HG02610 (cell line): ENCODE results near the gene DAZAP1.
"Not testable (repeated sequence)": the region's sequence is repeated elsewhere in the genome, so short reads cannot be mapped to it uniquely, and the experiment has no call there.

ENCODE experiments used
- ATAC-seq: cut with Tn5 transposase; IDR thresholded peaks from one replicate; pipeline ENCODE4 v1.9.1; 2021; ENCODE audit warnings: mild to moderate bottlenecking, moderate library complexity; ENCODE audit not compliant: unreplicated experiment

DAZAP1 gene

DNA sequence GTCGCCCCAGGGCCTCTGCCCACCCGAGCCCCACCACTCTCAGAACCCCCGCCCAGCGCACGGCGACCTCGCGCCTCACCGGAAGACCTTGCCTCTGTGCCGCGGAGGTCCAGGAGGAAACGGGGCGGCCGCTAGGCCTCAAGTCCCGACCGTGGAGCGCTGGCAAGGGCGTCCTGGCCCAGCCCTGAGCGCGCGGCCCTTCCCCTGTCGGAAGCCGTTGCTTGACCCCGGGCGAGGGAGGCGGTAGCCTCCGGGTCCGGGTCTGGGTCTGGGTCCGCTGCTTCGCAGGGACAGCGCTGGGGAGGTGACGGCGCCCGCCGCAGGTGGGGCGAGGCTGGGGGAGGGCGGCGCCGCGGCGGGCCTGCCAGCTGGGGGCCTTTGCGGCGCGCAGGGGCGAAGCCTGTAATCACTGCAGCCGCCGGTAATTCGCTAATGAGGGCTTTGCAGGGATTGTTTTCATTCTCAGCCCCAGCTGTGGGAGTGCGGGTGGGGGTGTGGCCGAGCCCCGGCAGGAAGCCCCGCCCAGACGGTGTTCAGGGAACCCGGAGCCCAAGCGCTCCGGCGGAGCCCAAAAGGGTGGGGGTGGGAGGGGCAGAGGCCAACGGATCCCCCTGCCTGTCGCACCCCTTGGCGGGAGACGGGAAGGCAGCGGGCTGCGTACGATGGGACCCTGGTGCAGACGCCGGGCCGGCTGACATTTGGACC lies 63.1 kb downstream of the DAZAP1 start:
- no peak for ATAC-seq

DNA sequence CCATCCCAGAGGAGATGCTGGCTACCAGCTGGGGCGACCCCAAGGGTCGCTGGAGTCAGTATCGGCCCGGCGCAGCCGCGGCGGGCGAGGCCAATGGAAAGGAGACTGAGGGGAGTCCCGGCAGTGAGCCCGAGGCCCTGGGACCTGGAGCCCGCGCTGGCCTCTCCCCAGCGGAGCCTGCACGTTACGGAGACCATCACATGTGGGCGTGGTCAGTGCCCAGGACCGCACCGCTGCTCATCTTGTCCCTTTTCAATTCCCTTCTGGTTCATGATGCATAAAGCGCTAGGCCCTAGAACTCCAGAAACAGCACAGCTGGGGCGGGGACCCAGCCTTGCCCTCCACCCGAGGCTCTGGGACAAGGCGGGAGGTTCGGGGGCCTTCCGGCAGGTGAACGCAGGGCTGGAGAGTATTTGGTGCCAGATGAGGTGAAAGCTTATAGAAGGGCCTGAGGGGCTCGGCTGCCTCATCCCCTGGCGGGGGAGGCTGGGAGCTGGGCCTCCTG lies 63.7 kb downstream of the DAZAP1 start:
- no peak for ATAC-seq

DNA sequence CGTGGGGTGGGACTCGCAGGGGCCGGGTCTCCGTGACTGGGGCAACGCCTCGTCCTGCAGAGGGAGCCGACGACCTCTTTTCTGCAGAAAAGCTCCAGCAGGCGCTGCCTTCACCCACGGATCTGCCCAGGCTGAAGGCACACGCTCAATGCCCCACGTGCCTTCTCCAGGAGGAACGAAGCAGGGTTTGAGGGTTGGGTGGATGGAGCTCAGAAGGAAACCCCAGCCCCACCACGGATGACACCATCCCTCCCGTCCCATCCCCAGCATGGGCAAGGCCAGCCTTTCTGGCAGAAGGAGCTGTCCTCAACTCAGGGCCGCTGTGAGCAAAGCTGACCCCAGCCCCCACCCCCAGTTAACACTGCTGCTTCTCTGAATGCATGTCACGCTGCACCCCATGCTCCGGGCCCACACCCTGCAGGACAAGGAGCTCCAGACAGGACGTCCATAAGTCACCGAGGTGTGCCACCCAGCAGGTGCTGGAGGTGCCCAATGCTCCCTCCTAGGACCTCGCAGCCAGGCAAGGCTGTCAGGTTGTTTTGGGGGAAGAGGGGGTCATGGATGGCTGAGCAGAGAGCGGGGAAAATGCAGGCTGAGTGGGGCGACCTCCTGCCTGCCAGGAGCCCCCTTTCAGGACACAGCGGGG lies 64.3 kb downstream of the DAZAP1 start:
- no peak for ATAC-seq

DNA sequence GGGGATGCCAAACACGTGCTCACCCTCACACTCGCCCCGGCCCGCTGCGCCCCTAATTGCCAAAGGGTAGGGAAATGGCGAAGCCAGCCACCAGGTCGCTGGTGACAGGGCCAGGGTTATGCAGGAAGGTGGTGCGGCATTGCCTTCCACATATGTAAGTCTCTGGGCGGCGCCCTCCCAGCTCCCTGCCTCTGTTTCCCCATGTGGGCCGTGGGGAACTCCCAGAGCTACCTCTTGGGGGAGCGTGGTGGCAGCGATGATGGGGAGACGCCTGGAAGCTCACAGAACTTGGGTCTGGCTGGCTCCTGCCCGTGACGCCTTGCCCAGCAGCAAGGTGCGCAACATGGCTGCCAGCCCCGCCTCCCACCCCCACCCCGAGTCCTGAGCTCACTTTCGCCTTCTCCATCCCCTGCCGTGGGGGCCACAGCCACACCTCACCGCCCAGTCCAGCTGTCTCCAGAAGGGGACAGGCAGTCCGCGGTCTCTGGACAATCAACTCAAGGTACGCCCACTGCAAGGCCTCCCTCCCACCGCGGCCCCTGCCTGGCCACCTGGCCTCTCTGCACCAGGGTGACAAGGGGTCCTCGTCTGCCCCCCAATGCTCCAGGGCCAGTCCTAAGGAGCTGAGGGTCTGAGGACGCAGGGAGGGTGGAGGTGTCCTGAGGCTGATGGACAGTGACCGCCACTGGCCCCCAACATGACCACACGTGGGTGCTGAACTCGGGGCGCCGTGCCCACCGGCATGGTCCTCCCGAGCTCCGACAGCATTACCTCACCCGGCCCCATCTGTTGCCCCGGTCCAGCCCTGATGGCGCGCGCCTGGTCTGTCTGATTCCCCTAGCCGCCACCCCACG lies 65.1 kb downstream of the DAZAP1 start:
- ATAC-seq = no peak

DNA sequence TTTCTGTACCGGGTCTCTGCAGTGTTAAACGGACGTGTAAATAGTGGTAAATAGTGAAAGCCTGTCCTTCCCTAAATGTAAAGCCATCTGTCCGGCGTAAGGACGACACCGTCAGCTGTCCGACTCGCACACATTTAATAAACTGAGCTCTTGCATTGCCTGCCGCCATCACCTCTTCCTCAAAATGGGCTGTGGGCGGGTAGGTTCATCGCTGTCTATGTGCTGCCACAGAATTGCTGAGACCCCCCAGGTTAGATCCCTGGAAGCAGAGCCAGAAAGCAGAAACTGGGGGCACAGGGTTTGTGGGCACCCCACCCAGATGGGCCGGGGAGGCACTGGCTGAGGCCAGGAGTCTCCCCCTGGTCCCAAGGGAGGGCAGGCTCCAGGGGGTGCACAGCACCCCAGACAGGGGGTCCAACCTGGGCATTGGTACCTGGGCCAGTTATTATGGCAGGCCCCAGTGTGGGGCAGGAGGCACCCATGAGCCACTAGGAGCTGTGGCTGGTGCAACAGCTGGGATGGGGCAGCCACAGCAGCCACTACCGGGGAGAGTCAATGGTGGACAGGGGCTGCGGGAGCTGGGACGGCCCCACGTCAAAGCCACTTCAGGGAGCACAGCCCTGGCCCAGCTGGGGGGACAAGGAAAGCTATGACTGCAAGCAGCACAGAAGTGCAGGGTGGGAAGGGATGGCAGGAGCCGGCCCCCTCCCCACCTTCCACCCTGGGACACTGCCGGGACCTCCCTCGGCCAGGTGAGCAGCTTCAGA lies 65.9 kb downstream of the DAZAP1 start:
- ATAC-seq = no peak

DNA sequence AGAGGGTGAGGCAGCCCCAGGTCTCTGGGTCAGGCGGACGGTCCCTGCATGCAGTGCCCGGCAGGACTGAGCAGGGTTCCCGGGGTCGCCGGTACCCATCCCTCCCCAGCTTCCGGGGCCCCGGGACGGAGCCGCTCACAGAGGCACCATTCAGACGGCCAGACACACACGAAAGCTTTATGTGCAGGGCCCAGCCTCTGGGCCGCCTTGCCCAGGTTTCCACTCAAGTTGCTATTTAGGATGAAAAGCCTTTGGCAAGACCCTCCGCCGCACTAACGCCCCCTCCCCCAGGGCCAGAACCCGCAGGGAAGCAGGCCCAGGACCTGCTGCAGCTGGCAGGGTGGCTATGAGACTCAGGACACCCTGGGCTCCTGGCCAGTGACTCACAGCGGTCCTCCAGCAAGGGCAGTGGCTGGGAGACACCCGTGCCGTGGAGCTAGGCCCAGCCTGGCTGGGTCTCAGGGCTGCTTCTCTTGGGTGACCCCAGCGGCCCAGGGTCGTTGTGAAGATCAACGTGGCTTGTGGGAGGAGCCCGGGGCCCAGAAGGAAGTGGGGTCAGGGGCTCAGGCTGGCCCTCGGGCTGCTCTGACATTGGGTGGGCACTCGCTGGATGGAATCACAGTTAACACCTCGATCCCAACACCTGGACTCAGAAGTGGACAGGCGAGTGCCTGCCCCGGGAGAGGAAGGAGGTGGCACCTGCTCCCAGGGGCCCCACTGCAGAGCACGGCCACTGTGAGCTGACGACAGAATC lies 66.8 kb downstream of the DAZAP1 start:
- ATAC-seq = no peak

DNA sequence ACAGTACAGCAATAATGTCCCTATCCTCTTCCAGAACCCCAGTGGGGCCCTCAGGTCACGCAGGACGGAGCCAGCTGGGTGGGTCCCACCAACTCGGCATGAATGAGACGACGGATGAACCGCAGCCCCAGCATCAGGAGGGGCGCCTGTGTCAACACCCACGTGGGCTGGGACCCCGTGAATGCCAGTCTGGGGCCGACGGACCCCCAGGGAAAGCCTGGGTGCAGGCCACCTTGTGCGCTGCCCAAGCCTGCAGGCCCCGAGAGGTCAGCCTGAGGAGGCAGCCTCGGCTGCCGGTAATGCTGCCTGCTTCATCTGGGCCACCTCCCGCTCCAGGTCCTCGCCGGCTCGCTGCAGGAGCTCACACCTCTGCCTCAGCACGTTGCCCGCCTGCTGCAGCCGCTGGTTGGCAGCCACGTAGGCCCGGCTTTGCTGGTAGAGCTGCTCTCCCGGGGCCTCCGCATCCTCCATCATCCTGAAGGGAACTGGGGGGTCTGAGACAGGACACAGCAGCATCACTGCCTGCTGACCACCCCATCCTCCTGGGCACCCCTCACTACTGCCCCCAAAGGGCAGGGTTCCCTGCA lies 67.5 kb downstream of the DAZAP1 start:
- no peak for ATAC-seq

DNA sequence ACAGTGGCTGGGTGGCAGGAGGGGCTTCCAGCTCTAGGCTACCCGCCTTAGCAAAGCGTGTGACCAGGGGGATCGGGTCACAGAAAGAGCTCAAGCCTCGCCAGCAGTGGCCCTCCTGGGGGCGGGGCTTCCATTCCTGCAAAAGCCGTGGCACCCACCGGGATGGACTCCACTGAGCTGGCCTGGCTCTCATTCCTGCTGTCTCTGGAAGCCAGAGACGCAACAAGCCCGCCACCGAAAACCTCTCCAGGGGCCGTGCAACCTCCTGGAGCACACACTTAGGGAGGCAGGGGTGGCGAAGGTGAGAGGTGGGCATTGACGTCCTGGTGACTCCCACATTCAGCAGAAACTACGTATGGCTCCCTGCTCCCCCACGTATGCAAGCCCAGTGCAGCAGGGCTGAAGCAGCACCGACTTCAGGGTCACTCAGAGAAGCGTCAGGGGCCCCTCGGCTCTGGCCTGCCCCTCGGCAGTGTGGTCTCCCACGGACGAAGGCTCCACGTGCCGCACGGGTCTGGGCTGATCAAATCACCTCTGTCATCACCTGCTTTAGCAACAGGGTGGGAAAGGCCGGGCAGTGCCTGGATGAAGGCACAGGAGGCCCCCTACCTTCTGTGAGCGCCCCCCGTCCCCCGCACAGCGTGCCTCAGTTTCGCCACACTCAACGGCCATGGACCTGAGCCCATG lies 68.5 kb downstream of the DAZAP1 start:
- no peak for ATAC-seq

DNA sequence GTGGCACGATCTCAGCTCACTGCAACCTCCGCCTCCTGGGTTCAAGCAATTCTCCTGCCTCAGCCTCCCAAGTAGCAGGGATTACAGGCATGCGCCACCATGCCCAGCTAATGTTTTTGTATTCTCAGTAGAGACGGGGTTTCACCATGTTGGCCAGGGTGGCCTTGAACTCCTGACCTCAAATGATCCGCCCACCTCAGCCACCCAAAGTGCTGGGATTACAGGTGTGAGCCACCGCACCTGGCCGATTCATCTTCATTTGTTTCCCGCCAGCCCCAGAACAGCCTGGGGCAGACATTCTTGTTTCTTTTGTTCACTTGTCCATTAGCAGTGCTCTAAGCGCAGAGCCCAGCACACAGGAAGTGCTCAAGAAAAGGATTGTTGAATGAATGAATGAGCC lies 69.7 kb downstream of the DAZAP1 start:
- ATAC-seq = not testable (repeated sequence)

DNA sequence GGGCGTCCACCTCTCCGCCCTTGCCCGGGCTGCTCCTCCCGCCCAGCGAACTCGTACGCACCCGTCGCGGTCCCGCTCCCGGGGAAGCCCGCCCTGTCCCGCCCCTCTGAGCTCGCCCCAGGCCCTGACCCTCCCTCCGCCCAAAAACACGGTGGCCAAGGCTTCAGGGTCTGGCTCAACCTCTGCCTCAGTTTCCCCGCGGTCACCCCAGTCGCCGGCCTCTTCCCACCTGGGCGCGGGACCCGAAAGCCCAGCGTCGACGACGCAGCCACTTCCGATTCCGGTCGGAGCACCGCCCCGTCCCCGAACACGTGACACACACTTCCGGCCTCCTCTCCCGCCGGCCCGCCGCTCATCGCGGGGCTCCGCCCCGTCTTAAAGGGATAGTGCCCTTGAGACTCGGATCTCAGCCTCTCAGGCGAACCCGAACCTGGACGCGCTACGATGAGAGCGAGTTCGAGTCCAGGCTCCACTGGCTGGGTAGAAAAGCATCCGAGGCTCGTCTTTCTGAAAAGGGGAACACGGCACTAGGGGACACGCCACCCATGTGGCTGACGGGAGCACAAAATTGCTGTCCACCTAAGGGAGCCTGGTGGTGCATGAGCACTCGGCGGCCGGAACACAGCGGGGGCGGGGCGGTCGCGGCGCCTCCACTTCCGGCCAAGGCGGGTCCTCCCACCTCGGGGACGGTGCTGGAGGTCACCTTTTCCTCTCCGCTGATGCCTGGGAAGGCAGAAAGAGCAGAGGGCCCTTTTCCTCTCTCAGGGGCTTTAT lies 71.7 kb downstream of the DAZAP1 start, which contains the start of gene C19orf25:
Gene C19orf25, minus strand, starts transcription at position 282 of the 774 bp plus-strand sequence. CDS start 312 bp downstream, outside the sequence.
- ATAC-seq = peak; percentile 77

DNA sequence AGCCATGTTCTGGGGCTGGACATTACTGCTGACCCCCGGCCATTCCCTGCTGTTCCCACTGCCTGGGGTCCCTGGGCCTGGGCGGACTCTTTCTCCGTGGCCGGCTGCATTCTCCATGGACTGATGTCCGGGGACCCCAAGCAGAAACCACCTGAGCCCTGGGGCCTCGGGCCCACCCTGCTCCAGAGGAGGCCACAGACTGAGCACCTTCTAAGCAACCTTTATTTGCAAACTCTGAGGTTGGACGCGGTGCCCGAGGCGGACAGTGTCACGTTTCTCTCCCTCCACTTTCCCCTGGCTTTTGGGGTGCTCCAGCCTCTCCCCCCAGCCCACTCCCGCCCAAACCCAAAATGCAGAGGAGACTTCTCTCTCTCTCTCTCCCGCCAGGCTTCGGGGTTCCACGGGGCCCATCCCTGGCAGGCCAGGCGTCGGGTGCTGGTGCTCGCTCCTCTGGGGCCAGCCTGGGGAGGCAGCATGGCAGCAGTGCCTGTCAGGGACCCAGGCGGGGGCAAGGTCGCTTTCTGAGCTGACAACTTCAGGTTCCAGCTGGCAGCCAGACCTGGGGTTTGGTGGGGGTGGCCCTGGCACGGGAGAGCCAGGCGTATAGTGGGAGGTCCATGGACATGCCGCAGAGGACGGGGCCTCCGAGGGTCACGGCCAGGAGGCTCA lies 74.0 kb downstream of the DAZAP1 start:
- ATAC-seq = no peak

DNA sequence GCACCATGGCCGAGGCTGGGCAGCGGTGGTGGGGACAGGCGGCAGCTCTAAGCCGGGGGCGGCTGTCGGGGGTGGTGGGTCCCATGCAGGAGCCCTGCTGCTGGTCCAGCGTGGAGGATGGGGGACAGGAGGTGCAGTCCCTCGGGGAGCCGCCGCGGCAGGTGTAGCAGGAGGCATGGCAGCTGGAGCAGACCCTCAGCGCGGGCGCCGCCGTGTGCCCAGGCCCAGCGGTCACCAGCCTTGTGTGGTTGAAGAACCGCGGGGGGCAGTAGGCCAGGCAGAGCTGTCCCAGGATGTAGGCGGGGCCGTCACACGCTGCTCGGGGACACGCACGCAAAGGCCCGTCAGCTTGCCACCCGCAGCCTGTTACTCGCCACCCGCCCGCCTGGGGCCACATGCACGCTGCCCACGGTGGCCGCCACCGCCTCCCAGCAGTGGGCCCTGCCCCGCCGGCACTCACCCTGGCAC lies 74.5 kb downstream of the DAZAP1 start:
- ATAC-seq = no peak

DNA sequence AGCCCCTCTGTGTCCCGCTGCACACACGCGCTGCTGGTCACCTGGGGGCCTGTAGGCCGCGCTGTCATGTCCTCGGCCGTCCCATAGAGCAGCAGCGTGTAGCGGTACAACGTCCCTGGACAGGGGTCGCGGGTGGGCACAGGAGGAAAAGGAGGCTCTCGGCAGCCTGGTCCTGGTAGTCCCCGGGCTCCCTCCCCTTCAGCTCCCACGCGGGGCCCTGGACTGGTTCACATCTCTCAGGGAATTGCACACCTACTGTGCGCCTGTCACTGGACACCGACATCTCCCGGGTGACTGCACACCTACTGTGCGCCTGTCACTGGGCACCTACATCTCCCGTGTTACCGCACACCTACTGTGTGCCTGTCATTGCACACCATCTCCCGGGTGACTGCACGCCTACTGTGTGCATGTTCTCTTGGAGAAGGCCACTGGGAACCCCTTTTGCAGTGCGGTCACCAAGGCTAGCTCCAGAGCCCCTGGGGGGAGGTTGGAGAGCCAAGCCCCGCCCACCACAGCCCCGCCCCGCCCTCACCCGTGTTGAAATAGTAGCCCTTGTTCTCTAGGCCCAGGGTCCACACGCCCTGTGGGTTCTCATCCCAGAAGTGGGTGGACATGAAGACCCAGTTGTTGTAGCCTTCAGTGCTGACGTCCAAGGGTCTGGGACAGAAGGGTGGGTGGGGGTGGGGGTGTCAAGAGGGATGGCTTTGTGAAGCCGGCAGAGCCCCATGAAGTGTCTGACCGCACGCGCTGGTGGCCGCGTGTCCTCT lies 75.2 kb downstream of the DAZAP1 start:
- ATAC-seq = no peak

DNA sequence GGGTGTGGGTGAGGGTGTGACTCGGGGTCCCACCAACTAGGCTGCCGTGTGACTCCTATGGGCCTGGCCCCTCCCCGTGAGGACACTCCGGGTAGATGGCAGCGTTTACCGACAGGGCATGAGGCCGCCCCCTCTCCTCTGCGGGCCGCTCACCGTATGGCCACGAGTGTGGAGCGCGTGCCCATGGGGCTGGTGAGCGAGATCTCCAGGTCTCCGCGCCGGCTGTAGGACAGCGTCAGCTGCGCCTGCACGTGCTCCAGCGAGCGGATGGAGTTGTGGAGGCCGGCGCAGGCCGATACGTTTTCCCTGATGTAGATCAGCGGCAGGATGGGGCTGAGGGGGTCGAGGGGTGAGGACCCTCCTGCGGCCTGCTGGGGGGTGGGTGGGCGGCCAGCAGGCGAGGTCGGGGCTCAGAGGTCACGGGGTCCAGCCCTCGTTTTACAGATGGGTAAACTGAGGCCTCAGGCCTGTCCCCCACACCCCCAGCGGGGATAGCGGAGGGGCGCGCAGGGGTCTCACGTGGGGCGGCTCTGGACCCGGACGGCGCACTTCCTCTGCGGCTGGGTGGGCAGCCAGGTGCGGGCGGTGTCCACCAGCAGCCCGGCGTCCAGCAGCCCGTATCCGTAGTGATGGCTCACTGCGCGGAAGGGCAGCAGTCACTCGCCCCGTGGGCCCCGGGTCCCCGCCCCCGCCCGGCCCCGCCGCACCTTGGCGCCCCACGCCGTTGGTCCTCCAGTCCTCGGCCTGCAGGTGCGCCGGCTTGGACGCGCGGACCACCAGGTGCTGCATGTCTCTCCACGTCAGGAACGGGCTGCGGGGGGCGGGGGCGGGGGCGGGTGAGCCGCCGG lies 76.0 kb downstream of the DAZAP1 start:
- no peak for ATAC-seq

DNA sequence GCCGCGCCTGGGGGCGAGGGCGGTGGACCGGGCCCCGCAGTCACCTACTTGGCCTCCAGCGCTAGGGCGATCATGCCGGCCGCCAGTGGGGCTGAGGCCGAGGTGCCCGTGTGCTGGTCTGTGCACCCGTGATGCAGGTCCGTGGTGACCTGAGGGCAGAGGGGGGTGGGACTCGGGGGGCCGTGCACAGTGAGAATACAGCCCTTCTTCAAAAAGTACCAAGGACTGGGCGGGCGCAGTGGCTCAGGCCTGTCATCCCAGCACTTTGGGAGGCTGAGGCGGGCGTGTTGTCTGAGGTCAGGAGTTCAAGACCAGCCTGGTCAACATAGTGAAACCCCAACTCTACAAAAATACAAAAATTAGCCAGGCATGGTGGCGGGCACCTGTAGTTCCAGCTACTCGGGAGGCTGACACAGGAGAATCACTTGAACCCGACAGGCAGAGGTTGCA lies 76.6 kb downstream of the DAZAP1 start:
- ATAC-seq = no peak
